ENCODE results near the gene ZNF385D.

ZNF385D gene

DNA sequence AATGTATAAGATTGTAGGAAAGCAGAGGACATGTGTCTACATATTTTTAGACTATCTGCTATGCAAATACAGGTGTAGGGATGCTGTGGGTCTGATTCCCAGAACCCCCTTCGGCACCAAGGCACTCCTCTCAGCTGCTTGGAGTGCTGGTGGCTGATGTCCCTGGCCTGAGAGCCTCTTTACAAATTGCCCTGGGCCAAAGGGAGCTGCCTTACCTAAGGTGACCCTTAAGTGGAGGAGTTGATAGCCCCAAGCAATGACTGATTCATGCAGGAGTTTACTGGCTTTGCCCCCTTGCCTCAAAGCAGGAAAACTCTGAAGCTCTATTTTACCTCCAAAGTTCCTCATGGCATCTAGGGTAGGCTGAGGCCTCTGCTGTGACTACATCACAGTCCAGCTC lies 83.0 kb downstream of the ZNF385D start:
- DNase-seq = no peak

DNA sequence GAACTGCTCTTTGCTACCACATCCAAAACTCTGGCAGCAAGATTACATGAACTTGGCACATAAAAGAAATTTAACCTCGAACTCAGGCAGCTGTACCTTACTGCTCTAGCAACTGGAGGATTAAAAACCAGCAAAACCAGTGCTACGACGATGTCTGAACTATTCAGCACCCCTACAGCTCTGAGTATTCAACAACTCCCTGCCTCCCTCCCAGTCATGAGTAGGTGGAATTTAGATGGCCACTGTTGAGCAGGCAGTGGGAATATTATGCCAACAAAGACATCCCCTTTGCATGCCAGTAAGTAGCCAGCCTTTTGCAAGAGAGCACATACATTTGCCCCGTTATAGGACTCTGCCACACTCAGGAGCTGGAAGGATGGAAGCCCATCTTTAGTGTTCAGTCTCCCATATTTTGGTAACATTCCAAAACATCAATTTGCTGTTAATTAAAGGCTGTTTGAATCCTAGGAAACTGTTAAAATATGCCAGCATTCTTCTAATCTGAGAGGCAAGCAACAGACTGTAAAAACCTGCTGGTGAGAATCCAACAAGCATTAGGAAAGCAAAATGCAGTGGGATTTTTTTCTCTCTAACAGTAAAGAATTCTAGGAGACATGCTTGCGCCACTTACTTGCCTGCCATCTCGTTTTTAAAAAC lies 85.4 kb downstream of the ZNF385D start:
- DNase-seq = no peak

DNA sequence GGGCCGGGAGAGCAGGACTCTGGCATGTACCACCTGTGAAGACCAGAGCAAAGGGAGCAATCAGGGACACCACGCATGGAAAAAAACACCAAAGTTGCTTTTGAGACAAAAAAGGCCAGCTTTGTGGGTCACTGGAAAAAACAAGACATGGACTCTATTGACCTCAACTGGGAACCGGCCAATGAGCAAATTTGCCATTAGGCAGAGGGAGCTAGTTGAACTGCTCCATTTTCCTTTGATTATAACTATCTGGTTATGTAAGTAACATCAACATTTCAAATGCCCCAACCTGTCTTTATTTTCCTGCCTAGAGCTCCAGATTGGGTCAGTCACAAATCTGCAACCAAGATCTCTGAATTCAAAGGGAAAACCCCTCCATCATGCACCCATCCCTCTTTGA lies 86.0 kb downstream of the ZNF385D start:
- no peak for DNase-seq

DNA sequence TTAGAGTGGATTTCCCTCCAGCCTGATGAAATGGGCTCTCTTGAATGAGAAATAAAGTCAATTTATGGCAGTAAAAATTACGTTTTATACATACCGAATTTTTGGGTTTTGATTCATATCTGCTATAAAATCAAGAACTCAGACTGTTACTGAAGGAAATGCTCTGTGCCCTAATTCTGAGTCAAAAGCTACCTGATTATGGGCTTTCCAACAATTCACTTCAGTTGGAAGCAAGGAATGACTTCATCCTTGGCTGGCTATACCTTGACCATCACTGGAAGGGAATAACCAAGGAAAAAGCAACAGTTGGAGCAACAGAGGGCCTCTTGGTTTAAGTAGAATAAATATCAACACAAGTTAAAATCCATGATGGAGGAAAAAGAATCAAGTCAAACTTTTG lies 88.6 kb downstream of the ZNF385D start:
- no peak for DNase-seq

DNA sequence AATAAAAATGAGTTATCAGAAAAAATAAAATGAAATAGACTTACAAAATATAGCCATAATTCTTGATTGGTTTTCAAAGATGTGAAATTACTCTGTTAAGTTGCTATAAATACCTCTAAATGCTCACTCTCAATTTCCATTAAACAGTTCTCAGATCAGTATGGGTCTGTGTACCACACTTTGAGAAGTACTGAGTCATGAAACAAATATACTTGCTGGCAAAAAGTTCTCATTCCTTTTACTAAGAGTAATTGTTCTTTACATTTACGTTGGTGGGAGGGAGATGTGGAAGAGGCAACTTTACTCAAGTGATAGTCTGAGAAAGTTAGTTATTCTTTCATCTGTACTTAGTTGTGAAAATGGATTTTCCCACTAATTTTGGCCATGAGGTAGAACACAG lies 96.3 kb downstream of the ZNF385D start:
- DNase-seq = no peak

DNA sequence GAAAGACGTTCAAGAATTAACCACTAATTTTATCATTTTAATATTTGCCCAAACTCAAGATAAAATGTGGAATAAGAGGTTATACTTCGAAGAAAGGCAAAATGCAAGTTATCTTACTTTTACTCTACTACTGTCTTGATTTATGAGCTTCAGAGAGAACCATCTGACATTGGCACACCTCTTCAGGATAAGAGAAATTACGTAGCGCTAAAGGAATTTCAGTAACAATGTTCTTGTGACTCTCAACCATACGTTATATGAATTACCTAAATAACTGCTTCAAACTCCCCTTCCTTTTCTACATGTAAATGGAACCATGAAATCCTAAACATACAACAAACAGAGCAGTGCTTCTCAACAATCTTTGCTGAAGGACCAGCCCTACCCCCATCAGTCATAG lies 96.8 kb downstream of the ZNF385D start:
- DNase-seq = no peak

DNA sequence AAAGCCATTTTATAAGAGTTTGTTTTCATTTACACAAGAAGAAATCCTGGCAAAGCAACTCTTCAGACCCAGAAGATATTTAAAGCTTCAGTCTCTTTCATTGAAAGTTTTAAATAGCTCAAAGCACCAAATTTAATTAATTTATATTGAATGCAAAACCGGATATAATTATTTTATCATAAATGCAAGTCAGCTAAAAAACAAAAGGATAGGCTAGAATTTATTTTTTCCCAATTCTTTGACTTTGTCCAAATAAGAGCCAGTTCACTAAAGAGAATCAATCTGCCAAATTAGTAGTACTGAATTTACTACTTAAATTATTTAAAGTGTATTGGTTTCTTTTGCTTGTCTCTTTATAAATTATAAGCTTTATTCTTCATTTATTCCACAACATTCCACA lies 101.5 kb downstream of the ZNF385D start:
- no peak for DNase-seq

DNA sequence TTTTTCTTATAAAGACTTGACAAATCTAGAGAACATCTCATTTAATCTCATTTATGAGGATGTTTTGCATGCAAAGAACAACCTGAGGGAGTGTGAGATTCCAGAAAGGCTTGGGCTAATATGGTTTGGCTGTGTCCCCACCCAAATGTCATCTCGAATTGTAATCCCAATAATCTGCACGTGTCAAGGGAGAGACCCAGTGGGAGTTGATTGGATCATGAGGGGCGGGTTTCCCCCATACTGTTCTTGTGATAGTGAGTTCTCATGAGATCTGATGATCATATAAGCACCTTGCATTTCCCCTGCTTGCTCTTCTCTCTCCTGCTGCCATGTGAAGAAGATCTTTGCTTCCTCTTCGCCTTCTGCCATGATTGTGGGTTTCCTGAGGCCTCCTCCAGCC lies 103.0 kb downstream of the ZNF385D start:
- DNase-seq = no peak

DNA sequence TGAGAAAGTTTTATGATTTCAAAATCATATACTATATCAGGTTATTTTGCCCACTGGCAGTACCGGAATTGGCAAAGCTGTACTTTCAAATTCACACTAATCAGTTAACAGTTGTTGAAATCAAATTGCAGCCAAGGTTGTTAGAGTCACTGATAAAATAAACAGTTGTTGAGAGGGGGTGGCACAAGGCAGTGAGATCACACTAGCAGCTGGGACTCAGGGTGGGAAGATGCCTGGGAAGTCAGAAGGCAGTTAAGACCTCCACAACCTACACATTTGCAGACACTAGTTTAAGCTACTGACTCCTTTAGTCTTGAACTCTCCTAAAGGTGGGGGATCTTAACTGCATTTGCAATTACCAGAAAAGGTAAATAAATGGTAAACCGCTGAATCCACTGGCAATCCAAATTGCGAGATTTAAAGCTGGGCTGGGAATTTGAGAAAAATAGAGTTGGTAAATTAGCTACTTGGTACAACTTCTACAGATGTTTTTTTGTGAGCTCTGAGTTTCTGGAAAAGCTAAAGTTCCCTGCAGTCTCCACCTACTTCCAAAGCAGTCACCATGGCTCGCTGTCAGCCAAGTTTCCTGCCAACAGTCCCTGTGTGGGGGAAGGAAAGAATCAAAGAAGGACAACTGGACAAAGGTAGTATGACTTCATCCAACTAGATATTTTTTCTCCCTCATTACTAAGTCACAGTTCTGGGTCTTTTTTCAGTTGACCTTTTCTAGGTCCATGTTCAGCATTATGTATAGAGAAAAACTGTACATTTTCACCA lies 105.7 kb downstream of the ZNF385D start:
- DNase-seq = no peak

DNA sequence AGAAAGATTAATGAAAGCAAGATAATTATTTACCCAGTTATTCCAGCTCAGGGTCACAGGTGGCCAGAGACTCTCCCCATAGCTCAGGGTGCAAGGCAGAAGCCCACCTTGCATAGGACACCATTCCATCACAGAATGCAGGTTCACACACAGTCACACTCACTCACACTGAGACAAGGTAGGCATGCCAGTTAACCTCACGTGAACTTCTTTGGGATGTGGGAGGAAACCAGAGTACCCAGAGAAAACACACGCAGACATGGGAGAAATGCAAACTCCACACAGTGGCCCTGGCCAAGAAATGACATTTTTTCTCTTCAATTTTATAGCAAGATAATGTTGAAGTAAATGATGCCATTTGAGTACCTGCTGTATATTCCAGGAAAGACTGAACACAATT lies 106.7 kb downstream of the ZNF385D start:
- DNase-seq = no peak

DNA sequence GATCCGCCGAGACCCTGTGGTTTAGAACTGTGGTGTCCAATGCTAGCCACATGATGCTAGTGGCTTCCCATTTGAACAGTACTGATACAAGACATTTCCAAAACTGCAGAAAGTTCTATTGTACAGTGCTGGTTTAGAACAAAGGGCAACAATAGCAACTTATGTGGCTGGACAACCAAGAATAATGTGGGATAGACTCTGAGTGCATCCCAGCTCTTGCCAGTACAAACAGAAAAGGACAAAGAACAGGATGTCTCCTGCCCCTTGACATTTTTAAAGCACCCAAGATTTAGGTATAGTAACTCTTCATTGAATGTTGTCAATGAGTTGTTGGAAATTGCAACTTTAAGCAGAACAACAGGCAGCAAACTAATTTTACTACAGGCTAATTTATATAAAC lies 107.3 kb downstream of the ZNF385D start:
- no peak for DNase-seq

DNA sequence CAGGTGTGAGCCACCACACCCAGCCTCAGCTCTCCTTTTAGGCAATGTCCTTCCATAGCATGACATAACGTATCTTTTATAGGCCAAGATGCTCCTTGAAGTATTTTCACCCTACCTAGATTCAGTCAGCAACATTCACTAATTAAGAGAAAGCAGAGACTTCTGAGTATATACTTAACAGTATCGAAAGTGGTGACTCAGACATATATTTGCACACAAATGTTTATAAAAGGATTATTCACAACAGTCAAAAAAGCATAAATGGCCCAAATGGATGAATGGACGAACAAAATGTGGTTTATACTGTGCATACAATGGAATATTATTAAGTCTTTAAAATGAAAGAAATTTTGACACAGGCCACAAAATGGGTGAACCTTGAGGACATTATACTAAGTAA lies 108.6 kb downstream of the ZNF385D start:
- no peak for DNase-seq

DNA sequence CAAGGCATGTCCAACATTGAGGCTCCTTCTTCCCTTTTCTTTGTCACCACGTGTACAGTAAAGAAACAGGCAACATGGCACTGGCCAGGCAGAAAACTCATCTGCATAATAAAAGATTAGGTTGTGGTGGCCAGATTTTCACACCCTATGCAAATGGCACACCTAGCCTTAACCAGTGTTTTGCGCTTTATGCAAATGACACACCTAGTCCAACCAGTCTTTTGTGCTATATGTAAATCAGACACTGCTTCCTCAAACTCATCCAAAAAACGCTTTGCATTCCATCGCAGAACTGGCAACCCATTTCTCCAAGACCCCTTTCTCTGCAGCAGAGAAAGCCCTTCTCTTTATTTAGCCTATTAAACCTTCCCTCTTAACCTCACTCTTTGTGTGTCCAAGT lies 109.1 kb downstream of the ZNF385D start:
- DNase-seq = no peak

DNA sequence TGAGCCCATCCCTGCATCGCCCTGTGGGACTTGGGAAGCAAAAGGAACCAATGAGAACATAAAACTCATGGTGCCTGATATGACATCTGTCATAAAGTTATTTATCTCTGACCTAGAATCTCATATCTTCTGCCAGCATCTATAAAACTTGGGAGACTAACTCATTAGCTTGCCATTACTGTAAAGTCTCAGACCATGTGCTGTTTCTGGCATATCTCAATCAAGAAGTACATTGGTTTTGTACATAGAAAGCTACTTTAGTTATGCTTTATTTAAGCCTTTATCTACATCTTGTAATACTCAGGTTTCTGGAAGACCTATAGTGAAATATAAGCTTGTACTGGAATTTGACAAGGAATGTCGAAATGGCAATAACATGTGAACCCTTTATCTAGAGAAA lies 112.5 kb downstream of the ZNF385D start:
- DNase-seq = no peak

DNA sequence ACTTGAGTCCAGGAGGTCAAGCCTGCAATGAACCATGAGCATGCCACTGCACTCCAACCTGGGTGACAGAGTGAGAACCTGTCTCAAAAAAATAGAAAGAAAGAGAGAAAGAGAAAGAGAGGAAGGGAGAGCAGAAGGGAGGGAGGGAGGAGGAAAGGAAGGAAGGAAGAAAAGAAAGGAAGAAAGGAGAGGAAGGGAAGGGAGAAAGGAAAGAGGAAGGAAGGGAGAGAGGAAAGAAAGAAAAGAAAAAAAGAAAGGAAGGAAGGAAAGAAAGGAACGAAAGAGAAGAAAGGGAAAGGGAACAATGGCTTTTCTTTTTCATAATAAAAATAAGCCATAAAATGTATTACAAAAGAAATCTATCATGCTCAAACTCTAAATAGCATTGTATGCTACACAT lies 116.9 kb downstream of the ZNF385D start:
- DNase-seq = no peak

DNA sequence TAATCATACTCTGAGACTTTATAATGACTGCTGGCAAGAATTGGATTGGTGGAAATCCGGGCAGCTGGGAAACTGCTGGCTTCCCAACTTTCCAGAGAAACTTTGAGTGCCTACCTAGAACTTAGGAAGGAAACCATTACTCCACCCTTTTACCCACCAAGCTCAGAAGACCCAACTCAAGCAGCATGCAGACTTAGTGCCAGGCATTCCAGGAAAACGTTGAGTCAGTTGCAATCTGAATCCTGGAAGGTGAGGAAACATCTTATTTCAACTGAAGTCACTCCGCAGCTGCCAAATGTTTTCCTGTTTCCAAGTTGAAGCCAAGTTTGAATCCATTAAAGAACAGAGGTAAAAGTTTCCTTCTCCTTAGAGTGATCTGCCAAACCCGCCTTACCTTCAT lies 126.5 kb downstream of the ZNF385D start:
- no peak for DNase-seq

DNA sequence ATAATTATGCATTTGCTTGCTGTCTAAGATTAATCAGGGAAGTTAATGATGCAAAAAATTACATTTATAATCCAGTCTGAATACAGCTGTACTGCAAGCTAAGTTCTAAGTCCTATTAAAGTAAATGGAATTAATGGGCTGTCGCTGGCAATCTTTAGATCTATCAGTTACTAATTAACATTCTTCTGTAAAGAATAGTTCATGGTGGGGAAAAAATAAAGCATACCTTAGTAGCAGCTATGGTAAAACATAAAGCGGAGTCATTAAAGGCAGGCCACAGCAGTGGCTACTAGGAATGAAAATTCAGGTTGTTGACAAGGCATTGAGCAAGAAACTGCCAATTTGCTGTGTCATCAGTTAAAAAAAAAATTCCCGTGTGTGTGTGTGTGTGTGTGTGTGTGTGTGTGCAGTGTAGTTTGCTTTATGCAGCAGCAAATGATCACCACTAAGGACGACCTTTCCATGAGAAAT lies 129.8 kb downstream of the ZNF385D start:
- no peak for DNase-seq

DNA sequence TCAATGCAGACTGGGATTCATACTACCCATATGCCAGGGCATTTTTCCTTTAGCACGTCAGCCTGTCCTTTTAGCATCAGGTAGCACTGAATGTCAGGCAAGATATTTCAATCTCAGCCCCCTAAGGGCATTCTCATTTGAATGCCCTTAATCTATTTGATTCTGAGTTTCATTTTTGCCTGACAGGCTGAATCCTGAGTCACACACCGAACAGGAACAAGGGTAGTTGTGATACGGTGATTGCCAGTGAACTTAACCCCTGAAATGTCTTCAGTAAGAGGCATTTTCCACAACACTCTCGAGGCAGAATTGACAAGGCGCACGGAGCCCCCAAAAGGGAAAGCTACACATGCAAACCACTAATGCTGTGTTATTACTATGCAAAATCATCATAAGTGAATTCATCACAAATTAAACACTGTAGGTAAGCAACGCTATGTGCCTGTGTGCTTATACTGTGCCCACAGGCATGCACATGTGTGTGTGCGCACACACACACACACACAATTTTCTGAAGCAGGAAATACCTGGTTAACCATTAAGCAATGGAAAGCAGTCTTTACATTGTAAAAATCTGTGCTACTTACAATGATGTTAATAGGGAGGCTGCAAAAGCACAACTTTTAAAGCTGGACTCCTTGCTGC lies 130.4 kb downstream of the ZNF385D start:
- no peak for DNase-seq

DNA sequence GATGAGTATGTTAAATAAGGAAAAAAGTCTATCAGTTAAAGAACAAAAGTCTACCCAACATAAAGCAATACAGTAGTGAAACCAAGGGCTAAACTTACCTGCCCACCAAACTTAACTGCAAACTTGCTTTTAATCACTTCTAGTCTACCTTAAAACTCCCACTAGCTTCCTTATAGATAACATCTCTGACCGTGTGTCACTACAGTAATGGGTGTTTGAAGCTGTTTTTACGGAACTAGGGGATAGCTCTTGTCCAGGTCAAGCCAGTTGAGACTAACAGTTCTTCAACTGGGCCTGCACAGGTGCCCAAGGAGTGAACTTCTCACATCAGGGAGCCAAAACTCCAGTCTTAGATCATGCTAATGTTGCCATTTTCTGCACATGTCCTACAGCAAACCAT lies 132.3 kb downstream of the ZNF385D start:
- DNase-seq = no peak

DNA sequence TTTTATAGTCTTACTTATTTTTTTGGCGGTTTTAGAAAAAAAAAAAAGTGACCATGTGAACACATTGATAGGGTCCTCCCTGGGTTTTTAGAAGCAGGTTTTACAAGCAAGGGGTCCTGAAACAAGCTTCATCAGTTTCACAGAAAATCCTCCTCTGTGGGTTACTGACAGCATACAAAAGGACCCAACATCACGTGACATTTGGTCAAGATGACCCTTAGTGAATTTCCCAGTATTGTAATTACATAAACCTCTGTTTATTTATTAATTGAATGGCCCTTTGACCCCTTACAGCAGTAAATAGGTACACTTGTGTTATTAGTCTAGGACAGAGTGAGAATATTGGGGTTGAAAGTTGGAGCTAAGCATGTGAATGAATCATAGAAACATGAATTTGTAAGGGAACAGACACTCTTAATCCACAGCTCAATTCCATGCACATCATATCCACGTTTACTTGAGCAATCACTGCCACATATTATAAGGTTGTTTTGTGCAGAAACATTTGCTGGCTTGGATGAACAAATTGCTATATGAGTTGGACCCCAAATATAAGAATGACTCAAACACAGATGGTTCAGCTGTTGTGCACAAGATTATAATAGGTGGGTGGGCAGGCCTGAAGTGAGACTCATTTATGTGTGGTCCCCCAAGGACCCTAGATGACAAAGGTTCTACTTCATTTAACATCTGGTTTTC lies 137.5 kb downstream of the ZNF385D start:
- no peak for DNase-seq

DNA sequence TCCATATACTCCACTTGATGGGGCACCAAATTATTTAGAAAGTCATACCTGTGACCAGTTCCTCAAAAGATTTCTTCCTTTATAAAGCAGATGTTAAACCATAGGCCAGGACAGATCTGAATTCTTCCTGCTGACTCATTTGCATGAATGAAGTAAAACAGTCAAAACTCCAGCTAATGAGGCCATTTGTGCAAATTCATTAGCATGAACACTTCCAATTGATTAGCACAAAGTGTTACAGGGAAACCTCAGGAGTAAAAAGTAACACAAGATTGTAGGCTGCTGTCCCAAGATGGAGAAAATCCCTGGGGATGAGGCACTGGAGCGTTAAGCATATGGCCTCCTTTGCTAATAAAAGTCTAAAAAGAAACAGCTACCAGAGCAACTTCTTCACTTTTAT lies 149.8 kb downstream of the ZNF385D start:
- no peak for DNase-seq

DNA sequence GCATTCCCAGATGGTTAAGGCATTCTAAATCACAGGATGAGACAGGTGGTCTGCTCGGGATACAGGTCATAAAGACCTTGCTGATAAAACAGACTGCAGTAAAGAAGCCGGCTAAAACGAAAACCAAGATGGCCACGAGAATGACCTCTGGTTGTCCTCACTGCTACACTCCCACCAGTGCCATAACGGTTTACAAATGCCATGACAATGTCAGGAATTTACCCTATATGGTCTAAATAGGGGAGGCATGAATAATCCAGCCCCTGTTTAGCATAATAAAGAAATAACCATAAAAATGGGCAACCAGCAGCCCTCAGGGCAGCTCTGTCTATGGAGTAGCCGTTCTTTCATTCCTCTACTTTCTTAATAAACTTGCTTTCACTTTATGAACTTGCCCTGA lies 151.1 kb downstream of the ZNF385D start:
- DNase-seq = no peak

DNA sequence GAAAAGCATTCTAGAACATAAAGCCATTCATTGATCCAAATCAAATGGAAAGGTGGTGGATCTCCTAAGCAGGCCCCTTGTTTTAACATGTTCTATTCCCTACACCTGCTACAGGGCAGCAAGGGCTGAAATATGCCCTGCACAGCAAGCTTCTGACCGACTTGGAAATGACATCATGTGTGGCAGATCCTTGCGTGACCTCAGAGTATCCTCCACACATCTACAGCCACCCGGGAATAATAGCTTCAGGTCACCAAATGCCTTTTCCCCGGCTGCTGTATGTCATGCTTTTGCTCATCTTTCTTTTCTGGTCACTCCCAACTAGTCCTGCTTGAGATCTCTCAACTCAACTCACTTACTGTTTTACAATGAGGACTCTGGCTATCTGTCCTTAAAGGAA lies 158.2 kb downstream of the ZNF385D start:
- DNase-seq = no peak

DNA sequence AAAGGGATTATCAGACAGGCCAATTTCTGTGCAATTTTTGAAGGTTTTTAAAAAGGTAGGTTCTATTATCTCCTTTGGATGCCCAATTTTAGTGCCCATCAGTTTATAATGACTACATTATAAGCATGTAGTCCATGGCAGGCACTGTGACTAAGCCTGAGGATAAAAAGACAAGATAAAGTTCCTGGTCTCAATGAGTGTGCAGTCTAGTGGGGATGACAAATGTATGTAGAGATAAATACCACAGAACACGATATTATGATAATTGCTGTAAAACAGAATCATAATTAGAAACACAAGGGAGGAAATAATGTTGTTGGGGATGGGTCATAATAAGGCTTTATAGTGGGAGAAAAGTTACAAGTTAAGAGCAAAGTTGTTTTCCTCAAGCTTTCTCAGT lies 163.1 kb downstream of the ZNF385D start:
- no peak for DNase-seq

All from SIG-M5 (cell line).